Left lung (tissue), 10 donors: ENCODE data around the gene RPLP2. TPM values are rescaled to one million over a fixed set of nuclear protein-coding genes. Genes with fewer than 3 reads are reported as not detected.
A peak's percentile ranks its signal among the peaks of the same experiment; 100 is the strongest.

Experiments used
- ATAC-seq: fragments of 200-7000 bp; cut with Tn5 transposase; one replicate; pipeline ENCODE4 v1.9.1; 2020; ENCODE audit warnings: moderate library complexity
- DNase-seq, 4 donors: peaks; one replicate each; pipeline ENCODE4 v3.0.0-alpha.2; 2013 to 2020
- H3K27ac ChIP-seq, 2 donors: fragments of 200-600 bp; sonication (generic) in 1 of 2; one replicate each; pipeline versions ENCODE4 v1.5.0 to v1.8.0; 2020 to 2021
- H3K27me3 ChIP-seq, 2 donors: fragments of 200-600 bp; sonication (generic) in 1 of 2; one replicate each; pipeline versions ENCODE4 v1.5.0 to v1.8.0; 2020 to 2021
- H3K36me3 ChIP-seq, 2 donors: fragments of 200-600 bp; sonication (generic) in 1 of 2; one replicate each; pipeline versions ENCODE4 v1.5.0 to v1.8.0; 2020 to 2021
- H3K4me1 ChIP-seq, 2 donors: fragments of 200-600 bp; one replicate each; pipeline ENCODE4 v1.8.0; 2021
- H3K4me3 ChIP-seq, 2 donors: fragments of 200-600 bp; sonication (generic) in 1 of 2; one replicate each; pipeline versions ENCODE4 v1.5.0 to v1.8.0; 2020 to 2021; ENCODE audit warnings: mild to moderate bottlenecking in 1 of 2
- H3K9me3 ChIP-seq, 2 donors: fragments of 200-600 bp; sonication (generic) in 1 of 2; one replicate each; pipeline versions ENCODE4 v1.5.0 to v1.8.0; 2020 to 2021
- CTCF ChIP-seq, 2 donors: fragments of 200-600 bp; sonication (generic) in 1 of 2; IDR thresholded peaks; one replicate each; pipeline versions ENCODE4 v1.5.0 to v1.8.0; 2021; ENCODE audit warnings: antibody characterized with exemption in 2 of 2
- intact Hi-C, 2 donors: fragments of 100-400 bp; cut with DNase I; formaldehyde crosslinking; loops; one replicate each; pipeline versions ENCODE4 v1.11.2 to v1.14.2; 2022
- polyA plus RNA-seq, 6 donors: library from polyadenylated mRNA; unstranded; fragments of 120-200 nt; gene quantifications; one replicate each; pipeline ENCODE4 v1.2.1, GENCODE V29; 2013; ENCODE audit not compliant: insufficient read length in 6 of 6
- total RNA-seq, 2 donors: library from RNA; stranded (reverse); fragmentation: NEBNext Ultra II Directional; extraction: Animal tissue kit (Norgen Biotek cat#: 25700); gene quantifications; one replicate each; pipeline ENCODE4 v1.2.1, GENCODE V29; 2021
- donor health status: DM: no; HTN: yes; CAD: no.
- donor health status: DM: no; HTN: no; CAD: no.

RPLP2 gene
- total and polyA plus RNA-seq, 8 donors = 1,154 to 1,802 (median 1,390) TPM

GRCh38 chr11:847876-848275, 38.1 kb downstream of the RPLP2 start:
- H3K4me1 ChIP-seq = peaks cover 35 to 69% of the 10 kb centered on the region in 2 donors
- intact Hi-C loops = no loop called here
- DNase-seq (no peak), ATAC-seq (no peak)
- no peaks in the 10 kb centered on the region for H3K9me3 ChIP-seq
- H3K27me3 ChIP-seq = peaks cover 0 to 40% of the 10 kb centered on the region in 2 donors
- no peaks in the 10 kb centered on the region for H3K36me3 ChIP-seq
- H3K4me3 ChIP-seq = no peak overlapping the region
- no peak overlapping the region for H3K27ac ChIP-seq
- TF ChIP-seq CTCF (IDR thresholded peaks at IDR 0.05) = no peak

- DNase-seq = peak in 1 of 4 donors; percentile 88
- Histone ChIP-seq H3K27me3 (peaks cover 0 to 34% of the 10 kb centered on the region in 2 donors), H3K36me3 (no peaks in the 10 kb centered on the region), H3K4me3 (peak overlapping the region in 1 of 2 donors; percentile 53), H3K27ac (no peak overlapping the region), H3K9me3 (no peaks in the 10 kb centered on the region), H3K4me1 (peaks cover 31 to 63% of the 10 kb centered on the region in 2 donors)
- intact Hi-C loops = no loop called here
- ATAC-seq = peak; percentile 15
- peak; percentile 94 to 95 for TF ChIP-seq CTCF (IDR thresholded peaks at IDR 0.05)
Measured at GRCh38 chr11:848380-848931, 38.7 kb downstream of the RPLP2 start.

GRCh38 chr11:849104-849824, 39.5 kb downstream of the RPLP2 start:
- H3K27me3 ChIP-seq = peaks cover 0 to 30% of the 10 kb centered on the region in 2 donors
- H3K4me1 ChIP-seq = peaks cover 28 to 55% of the 10 kb centered on the region in 2 donors
- no peaks in the 10 kb centered on the region for H3K36me3 ChIP-seq
- H3K9me3 ChIP-seq = no peaks in the 10 kb centered on the region
- ATAC-seq (peak; percentile 3), DNase-seq (no peak)
- no peak overlapping the region for H3K27ac ChIP-seq
- no peak for TF ChIP-seq CTCF (IDR thresholded peaks at IDR 0.05)
- peak overlapping the region; percentile 33 to 53 for H3K4me3 ChIP-seq
- intact Hi-C loops = no loop called here

- Histone ChIP-seq H3K4me1 (peaks cover 22 to 48% of the 10 kb centered on the region in 2 donors), H3K27me3 (peaks cover 0 to 30% of the 10 kb centered on the region in 2 donors), H3K9me3 (no peaks in the 10 kb centered on the region), H3K27ac (no peak overlapping the region), H3K4me3 (peak overlapping the region; percentile 24 to 53), H3K36me3 (no peaks in the 10 kb centered on the region)
- DNase-seq = peak in 1 of 4 donors; percentile 79
- ATAC-seq = no peak
- TF ChIP-seq CTCF (IDR thresholded peaks at IDR 0.05) = no peak
- intact Hi-C loops = no loop called here
Measured at GRCh38 chr11:849951-850774, 40.4 kb downstream of the RPLP2 start.
